ENCODE measurements around the gene IFI6. TPM values are rescaled to one million over a fixed set of nuclear protein-coding genes. Genes with fewer than 3 reads are reported as not detected.

The IFI6 gene
- total and polyA plus RNA-seq, 12 donors: 67.6 to 611 (median 209) TPM

GRCh38 chr1:27638047-27638734 lies 33.8 kb downstream of the IFI6 start:
- Histone ChIP-seq H3K9me3 (replicated peaks in 1 of 3) (no peaks in the 10 kb centered on the region), H3K4me3 (no peak overlapping the region), H3K4me1 (replicated peaks in 1 of 2) (peaks cover 0 to 6% of the 10 kb centered on the region in 2 donors), H3K27me3 (peaks cover 5% of the 10 kb centered on the region), H3K36me3 (replicated peaks in 1 of 2) (no peaks in the 10 kb centered on the region), H3K27ac (no peak overlapping the region)
- DNase-seq: peak in 4 of 7 donors; percentile 51 to 68 (median 60)
- TF ChIP-seq POLR2A (IDR thresholded peaks at IDR 0.05): no peak
- TF ChIP-seq CTCF (IDR thresholded peaks at IDR 0.05): no peak
- intact Hi-C loops (cut with DNase I): no loop called here
- WGBS, 4 donors: 54 to 63% (median 59%) methylated on average over 5 of the region's 5 CpGs

- H3K4me3 ChIP-seq: no peak overlapping the region
- H3K27ac ChIP-seq: peak overlapping the region in 1 of 5 donors; percentile 83
- intact Hi-C loops (cut with DNase I): no loop called here
- DNase-seq: no peak
- H3K36me3 ChIP-seq (replicated peaks in 1 of 2): no peaks in the 10 kb centered on the region
- H3K4me1 ChIP-seq (replicated peaks in 1 of 2): peaks cover 0 to 18% of the 10 kb centered on the region in 2 donors
- H3K27me3 ChIP-seq: peaks cover 5% of the 10 kb centered on the region
- H3K9me3 ChIP-seq (replicated peaks in 1 of 3): no peaks in the 10 kb centered on the region
- 82 to 88% (median 87%) methylated on average over 10 to 11 of the region's 11 CpGs for WGBS, 4 donors
- TF ChIP-seq POLR2A (IDR thresholded peaks at IDR 0.05): no peak
- no peak for TF ChIP-seq CTCF (IDR thresholded peaks at IDR 0.05)
These were observed 36.4 kb downstream of the IFI6 start for GRCh38 chr1:27635396-27636142.

- intact Hi-C loops (cut with DNase I): no loop called here
- Histone ChIP-seq H3K4me1 (replicated peaks in 1 of 2) (peaks cover 0 to 19% of the 10 kb centered on the region in 2 donors), H3K4me3 (peak within 1 kb of the TSS in 2 of 4 donors; percentile 17 to 63), H3K27me3 (peaks cover 5% of the 10 kb centered on the region), H3K9me3 (replicated peaks in 1 of 3) (no peaks in the 10 kb centered on the region), H3K36me3 (replicated peaks in 1 of 2) (no peaks in the 10 kb centered on the region), H3K27ac (peak within 1 kb of the TSS in 4 of 5 donors; percentile 42 to 83 (median 51))
- TF ChIP-seq CTCF (IDR thresholded peaks at IDR 0.05) (no peak), POLR2A (IDR thresholded peaks at IDR 0.05) (no peak)
- peak in 1 of 7 donors; percentile 22 for DNase-seq
- 47 to 64% (median 56%) methylated on average over 12 to 28 of the region's 28 CpGs for WGBS, 4 donors
These were observed 37.0 kb downstream of the IFI6 start, which contains the start of gene FGR for GRCh38 chr1:27634985-27635367. Gene FGR (minus strand): TSS chr1:27635185. CDS start chr1:27623916, 11,269 bp downstream.

- Histone ChIP-seq H3K9me3 (replicated peaks in 1 of 3) (no peaks in the 10 kb centered on the region), H3K4me1 (replicated peaks in 1 of 2) (peaks cover 0 to 20% of the 10 kb centered on the region in 2 donors), H3K4me3 (peak overlapping the region in 2 of 4 donors; percentile 17 to 63), H3K27ac (peak overlapping the region in 4 of 5 donors; percentile 42 to 83 (median 51)), H3K36me3 (replicated peaks in 1 of 2) (no peaks in the 10 kb centered on the region), H3K27me3 (peaks cover 5% of the 10 kb centered on the region)
- peak in 1 of 7 donors; percentile 44 for DNase-seq
- 12 to 25% (median 18%) methylated on average over 28 to 63 of the region's 63 CpGs for WGBS, 4 donors
- intact Hi-C loops (cut with DNase I): no loop called here
- TF ChIP-seq CTCF (IDR thresholded peaks at IDR 0.05): peak in 1 of 6 experiments; percentile 14
- no peak for TF ChIP-seq POLR2A (IDR thresholded peaks at IDR 0.05)
These were observed 37.6 kb downstream of the IFI6 start for GRCh38 chr1:27634177-27634984.
